ENCODE results near the gene COL17A1.

The COL17A1 gene

GRCh38 chr10:103983367-103983911, 102.2 kb downstream of the COL17A1 start:
- no peak for DNase-seq

GRCh38 chr10:103982639-103983038, 103.0 kb downstream of the COL17A1 start:
- no peak for DNase-seq

Measured in suppressor macrophage treated with lipopolysaccharide for 4 hours (primary cell).